ENCODE measurements around the gene SHCBP1.

SHCBP1 gene

GRCh38 chr16:46614006-46614405 is 7.2 kb downstream of the SHCBP1 start:
- no peak for DNase-seq

DNA sequence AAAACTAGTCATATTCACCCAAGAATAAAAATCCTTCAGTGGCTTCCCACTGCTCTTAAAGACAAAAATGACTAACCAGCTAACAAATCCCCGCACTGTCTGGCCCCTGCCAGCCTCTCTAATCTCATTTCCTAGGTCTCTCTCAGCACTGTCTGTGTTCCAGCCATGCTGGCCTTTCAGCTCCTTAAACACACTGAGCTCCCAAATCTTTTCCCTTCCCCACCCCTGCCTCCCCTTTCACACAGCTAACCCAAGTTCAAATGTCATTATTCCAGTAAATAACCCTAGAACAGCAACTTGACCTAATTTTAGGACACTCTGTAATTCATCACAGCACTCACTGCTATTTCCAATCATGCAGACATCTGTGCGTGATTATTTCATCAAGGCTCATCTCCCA is 7.8 kb downstream of the SHCBP1 start:
- no peak for DNase-seq

- DNase-seq, result no peak
Measured at GRCh38 chr16:46612121-46612520, 9.1 kb downstream of the SHCBP1 start.

DNA sequence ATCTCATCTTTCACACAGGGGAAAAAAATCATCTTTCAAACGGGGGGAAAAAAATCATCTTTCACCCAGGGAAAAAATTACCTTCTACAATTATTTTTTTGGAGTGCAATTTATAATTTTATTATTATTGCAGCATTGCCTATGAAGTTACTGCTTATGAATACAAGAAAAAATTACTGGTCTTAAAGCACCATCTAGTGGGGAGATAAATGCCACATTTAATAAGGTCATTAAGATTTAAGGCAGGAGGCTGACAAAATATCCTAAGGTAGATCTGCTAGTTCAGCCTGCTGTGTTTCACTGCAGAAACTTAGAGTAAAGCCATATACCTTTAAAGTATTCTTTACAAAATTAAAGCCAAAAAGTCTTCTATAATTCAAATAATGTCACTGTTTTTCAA is 13.7 kb downstream of the SHCBP1 start:
- no peak for DNase-seq

DNA sequence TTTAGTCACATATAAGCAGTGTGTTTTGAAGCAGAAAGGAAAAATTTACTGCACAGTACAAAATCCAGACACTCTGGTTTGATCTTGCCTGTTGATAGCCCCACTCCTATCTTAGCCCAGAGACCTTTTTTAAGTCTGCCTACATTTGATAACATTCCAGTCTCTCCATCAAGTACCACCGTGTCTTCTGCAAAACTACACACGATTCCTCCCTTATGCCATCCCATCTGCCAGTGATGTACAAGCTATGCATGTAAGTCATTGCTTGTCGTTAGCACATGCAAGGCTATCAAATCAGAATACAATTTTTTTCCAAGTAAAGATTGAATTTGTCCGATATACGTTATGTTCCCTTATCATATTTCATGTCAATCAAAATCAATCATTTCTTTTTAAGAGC is 14.9 kb downstream of the SHCBP1 start:
- DNase-seq, result no peak

DNA sequence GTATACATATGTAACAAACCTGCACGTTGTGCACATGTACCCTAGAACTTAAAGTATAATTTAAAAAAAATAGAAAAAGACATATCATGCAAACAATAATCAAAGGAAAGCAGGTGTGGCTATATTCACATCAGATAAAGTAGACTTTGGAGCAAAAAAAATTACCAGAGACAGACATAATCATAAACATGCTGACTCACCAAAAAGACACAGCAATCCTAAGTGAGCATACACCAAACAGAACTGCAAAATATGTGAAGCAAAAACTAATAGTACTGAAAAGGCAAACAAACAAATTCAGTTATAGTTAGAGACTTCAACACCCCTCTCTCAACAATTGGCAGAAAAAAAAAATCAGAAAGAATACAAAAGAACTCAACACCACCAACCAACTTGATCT is 29.9 kb downstream of the SHCBP1 start:
- DNase-seq, result no peak

DNA sequence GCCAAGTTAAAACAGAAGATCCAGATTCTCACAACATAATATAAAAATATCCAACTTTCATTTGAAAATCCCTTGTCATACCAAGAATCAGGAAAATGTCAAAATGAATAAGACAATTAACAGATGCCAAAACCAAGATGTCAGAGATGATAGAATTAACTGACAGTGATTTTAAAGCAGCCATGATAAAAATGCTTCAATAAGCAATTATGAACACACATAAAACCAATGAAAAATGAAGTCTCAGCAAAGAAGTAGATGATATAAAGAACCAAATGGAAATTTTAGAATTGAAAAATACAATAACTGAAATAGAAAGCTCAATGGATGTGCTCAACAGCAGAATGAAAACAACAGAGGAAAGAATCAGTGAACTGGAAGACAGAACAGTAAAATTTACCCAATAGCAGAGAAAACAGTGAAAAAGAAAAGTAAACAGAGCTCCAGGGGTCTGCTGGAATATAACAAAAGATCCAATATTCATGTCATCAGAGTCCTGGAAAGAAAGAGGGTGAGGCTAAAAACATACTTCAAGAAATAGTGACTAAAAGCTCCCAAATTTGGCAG is 35.1 kb downstream of the SHCBP1 start:
- DNase-seq, result no peak

DNA sequence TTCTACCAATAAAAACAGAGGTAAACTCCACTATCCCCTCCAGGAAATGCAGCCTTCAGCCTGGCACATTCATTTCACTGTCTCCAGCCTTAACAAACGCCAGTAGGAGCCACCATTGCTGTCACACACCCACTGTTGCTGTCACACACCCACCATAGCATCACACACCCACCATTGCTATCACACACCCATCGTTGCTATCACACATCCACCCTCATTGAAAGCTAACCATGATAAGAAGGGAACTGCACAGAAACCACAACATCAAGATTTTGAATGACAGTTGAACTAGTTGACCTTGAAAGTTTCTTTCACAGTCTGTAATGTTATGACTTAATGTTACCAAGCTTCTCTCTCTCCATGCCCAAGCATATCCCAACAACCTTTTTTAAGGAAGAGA is 38.1 kb downstream of the SHCBP1 start:
- DNase-seq, result no peak

- DNase-seq, result no peak
Measured at GRCh38 chr16:46582313-46582712, 38.9 kb downstream of the SHCBP1 start.

DNA sequence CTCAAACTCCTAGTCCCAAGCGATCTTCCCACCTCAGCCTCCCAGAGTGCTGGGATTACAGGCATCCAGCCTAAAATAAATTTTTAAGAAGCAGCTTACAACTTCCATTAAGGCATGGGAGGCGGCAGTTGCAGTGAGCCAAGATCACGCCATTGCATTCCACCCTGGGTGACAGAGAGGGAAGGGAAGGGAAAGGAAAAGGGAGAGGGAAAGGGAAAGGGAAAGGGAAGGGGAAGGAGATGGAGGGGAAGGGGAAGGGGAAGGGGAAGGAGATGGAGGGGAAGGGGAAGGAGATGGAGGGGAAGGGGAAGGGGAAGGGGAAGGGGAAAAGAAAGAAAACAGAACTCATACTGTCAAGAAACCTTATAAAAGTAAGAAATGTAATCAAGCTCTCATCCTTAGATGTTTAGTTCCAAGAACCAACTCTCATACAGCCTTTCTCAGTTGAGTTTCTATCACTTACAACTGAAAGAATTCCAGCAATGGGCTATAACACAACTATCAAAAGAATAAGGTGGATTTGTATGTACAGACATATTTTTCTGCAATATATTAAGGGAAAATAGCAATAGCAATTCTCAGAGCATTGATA is 43.1 kb downstream of the SHCBP1 start:
- no peak for DNase-seq

DNA sequence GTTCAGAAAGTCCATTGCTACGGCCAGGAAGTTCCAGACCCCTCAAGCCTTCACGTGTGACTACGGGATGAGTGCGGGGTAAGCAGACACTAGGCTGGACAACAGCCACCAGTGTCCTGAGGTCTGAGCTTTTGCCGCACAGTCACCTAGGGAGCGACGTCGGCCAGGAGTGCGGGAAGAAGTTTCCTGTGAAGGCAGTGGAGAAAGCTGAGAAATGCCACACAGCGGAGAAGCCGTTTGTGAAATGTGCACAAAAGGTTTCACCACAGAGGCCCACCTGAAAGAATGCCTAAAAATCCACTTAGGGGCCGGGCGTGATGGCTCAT is 47.4 kb downstream of the SHCBP1 start:
- DNase-seq, result no peak

DNA sequence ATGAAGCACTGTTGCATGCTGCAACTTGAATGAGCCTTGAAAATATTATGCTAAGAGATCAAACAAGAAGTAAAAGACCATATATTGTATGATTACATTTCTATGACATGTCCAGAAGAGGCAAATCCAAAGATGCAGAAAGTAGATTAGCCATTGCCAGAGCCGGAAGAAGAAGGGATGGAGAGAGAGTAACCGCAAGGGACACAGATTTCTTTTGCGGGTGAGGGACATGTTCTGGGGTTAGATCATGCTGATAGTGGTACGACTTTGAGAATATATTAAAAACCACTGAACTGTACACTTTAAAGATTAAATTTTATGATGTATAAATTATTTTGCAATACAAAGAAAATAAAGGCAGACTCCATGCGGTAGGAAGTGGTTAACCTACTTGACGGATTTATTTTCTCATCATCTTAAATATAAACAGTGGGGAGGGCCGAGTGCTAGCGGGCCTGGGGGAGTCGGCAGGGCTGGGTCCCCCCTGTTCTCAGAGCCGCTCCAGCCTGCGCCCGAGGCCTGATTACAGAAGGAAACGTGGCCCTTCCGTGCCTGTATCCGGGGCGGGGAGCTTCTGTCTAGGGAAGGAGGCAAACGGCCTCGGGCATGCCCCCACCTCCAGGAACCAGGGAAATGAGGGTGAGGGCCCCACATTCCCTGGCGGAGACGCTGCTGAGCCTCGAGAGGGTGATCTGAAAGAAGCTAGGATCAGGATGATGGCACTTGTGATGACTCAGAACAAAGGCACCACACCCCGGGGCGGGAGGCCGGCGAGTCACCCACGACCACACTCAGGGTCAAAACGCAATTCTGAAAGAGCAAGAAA is 48.0 kb downstream of the SHCBP1 start:
- no peak for DNase-seq

DNA sequence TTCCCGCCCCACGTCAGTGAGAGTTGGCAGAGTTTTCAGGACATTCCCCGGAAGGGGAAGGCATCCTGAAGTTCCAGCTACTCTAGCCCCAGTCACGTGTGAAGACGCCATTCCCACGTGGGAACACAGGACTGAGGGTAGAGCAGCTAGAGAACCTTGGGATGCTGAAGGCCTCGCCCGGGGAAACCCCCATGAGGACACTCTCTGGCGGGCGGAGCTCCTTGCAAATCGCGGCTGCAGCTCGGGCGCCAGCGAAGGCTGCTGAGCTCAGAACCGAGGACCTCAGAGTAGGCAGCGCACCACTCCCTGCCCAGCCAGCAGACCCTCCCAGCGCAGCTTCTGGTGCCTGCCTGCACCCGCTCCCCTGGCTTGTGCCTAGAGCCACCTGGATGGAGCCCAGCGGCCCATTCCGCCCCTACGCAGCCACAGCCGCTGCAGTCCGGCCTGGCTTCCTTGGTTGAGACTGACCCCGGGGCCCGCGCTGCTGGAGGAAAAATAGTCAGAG is 51.9 kb downstream of the SHCBP1 start:
- no peak for DNase-seq

GRCh38 chr16:46568472-46569230 is 52.5 kb downstream of the SHCBP1 start:
- DNase-seq, result no peak

DNA sequence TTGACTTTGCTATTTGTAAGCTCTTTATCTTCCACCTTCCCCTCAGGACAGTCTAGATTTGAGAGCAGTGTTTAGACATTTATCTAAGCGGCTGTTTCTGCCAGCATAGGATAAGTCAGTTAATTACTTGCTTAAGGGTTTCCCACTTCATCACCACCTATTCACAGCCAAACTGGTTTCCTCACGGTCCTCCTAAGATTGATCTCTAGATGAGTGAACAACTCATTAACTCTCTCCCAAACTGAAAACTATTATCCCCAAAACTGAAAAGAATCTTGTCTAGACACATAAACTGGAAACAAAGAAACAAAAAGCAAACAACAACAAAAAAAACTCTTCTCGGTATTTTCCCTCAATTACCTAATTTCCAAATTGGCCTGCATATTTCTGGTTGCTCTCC is 58.2 kb downstream of the SHCBP1 start:
- DNase-seq, result no peak

DNA sequence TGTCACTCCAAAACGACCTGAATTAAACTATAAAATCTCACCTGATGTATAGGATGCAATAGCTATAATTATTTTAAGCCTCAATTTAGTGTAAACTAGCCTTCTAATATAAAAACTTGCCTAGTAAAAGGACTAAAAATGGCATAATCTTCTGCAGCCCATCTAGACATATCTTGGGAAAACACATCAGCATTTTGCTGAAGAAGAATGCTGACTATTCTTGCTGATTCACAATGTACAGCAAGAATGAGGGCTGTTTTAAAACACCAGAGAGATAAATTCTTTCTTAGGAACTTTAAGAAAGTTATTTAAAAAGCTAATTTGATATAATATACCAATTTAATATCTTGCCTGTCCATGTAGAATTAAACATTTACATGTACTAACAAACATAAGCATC is 63.2 kb downstream of the SHCBP1 start:
- no peak for DNase-seq

- no peak for DNase-seq
Measured at GRCh38 chr16:46555951-46556350, 65.2 kb downstream of the SHCBP1 start.

GRCh38 chr16:46554435-46554834 is 66.7 kb downstream of the SHCBP1 start:
- peak; percentile 63 to 72 for DNase-seq

DNA sequence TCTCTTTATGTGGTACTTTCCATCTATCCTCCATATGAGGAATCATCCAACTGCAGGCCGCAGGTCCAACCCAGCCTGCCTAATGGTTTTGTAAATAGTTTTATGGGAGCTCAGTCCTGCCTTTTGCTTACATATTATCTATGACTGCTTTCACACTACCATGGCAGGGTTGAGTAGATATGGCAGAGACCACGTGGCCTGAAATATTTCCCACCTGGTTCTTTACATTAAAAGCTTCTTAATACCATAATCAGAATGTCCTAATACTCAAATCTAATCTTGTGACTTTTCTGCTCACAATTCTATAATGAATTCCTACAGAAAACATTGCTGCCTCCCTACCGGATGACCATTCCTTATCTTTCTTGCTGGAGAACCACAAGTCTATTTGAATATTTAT is 71.7 kb downstream of the SHCBP1 start:
- no peak for DNase-seq
